Mucosa of gallbladder (tissue), 1 donor: ENCODE data around the gene FGD2. TPM values are rescaled to one million over a fixed set of nuclear protein-coding genes. Genes with fewer than 3 reads are reported as not detected.
A peak's percentile ranks its signal among the peaks of the same experiment; 100 is the strongest.
"Not testable (repeated sequence)": the region's sequence is repeated elsewhere in the genome, so short reads cannot be mapped to it uniquely, and the experiment has no call there.

Source experiments
- DNase-seq: peaks from one replicate; pipeline ENCODE4 v3.0.0-alpha.2; 2020; ENCODE audit warnings: low spot score
- total RNA-seq: library from RNA; stranded (reverse); gene quantifications from one replicate; pipeline ENCODE4 v1.2.1, GENCODE V29; 2021
- donor health status: DM: no; HTN: no; CAD: no.

FGD2 gene
- total RNA-seq, 1 donor from 2014 or later = 20.5 TPM

DNA sequence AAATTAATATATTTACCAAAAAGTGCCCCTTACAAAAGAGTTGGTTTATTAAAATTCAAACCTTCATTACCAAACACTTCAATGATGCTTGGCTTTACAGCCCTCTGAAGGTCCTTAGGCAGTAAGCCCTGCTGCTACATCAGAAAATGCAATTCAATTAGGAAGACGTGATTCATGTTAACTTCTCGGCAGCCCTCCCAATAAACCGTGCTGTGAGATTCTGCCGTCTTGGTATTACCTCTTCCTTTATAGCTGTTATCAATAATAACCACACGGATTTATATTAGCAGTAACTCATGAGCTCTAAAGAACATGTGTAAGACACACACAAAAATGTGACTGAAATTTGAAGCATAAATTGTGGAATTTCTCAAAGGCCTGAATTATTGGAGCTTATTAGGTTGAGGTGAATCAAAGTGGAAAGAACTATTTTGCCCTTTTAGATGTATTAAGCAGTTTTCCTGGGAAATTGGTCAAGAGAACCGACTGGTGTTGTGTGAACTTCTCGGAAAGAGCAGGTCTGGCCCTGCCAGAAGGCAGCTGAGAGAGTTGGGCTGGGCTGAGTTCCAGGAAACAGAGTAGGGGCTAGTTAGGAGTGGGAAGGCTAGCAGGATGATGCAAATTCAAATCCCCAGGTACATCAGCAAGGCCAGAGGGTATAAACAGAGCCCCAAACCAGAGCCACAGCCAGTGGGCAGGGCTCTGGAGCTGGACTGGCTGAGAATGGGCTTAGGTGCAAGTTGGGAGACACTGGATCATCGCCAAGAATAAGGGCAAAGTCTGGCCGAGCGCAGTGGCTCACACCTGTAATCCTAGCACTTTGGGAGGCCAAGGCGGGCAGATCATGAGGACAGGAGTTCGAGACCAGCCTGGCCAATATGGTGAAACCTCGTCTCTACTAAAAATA is 33.1 kb downstream of the FGD2 start:
- peak; percentile 52 for DNase-seq

DNA sequence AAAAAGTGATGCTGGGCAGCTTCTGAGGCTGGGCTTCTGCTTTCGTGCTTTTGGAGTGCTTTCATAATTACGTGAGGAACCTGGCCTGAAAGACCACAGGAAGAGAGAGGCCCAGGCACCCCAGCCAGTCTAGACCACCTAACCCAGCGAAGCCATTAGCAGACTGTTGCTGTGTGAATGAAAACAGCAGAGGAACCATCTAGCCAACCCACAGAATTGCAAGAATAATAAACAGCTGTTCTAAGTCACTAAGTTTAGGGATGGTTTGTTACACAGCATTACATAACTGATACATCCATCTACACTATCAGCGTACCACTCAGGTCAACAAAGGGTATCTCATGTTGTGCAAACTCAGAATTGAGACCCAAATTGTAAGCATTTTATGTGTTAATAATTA is 34.5 kb downstream of the FGD2 start:
- DNase-seq = no peak

DNA sequence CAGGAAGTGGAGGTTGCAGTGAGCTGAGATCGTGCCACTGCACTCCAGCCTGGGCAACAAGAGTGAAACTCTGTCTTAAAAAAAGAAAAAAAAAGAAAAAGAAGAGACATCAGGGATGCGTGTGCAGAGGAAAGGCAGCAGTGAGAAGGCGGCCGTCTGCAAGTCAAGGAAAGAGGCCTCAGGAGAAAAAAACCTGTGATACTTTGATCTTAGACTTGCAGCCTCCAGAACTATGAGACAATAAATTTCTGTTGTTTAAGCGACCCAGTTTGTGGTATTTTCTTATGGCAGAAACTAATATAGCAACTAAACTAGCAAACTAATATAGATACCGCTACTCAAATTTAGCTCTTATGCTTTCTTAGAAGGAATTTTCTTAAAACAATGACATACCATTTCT is 36.1 kb downstream of the FGD2 start:
- no peak for DNase-seq

DNA sequence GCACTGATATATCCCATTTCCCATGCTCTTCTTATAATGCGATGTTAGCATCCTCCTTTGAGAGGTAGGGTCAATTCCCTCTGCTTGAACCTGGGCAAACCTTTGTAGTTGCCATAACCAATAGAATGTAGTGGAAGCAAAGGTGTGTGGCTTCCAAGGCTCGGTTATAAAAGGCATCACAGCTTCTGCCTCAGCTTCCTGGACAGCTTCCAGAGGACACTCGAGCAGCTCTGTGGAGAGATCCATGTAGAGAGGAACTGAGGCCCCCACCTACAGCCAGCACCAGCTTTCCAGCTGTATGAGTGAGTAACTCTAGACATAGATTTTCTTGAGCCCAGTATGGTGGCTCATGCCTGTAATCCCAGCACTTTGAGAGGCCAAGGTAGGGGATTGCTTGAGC is 36.7 kb downstream of the FGD2 start:
- DNase-seq = no peak

DNA sequence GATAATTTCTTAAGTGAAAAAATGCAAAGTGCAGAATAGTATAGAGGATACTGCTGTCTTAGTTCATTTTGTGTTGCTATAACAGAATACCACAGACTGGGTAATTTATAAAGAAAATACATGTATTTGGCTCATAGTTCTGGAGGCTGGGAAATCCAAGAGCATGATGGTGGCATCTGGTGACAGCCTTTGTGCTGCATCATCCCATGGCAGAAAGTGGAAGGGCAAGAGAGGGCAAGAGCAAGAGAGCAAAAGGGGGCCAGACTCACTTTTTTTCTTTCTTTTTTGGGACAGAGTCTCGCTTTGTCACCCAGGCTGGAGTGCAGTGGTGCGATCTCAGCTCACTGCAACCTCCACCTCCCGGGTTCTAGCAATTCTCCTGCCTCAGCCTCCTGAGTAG is 37.6 kb downstream of the FGD2 start:
- DNase-seq = not testable (repeated sequence)

DNA sequence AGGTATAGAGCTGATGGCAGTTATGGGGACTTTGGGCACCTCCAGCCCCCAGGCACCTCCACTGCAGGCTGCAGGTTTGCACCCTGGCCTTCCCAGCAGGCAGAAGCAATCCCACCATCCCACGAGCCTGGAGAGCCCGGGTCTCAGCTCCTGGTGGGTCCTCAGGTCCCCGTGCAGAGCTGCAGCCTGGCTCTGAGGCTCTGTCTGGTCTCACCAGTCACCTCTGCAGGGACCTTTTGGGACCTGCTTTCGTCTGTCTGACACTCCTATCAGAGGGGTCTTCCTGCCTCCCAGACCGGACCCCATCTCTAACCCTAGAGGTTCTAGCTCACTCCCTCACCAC is 41.9 kb downstream of the FGD2 start:
- DNase-seq = no peak

DNA sequence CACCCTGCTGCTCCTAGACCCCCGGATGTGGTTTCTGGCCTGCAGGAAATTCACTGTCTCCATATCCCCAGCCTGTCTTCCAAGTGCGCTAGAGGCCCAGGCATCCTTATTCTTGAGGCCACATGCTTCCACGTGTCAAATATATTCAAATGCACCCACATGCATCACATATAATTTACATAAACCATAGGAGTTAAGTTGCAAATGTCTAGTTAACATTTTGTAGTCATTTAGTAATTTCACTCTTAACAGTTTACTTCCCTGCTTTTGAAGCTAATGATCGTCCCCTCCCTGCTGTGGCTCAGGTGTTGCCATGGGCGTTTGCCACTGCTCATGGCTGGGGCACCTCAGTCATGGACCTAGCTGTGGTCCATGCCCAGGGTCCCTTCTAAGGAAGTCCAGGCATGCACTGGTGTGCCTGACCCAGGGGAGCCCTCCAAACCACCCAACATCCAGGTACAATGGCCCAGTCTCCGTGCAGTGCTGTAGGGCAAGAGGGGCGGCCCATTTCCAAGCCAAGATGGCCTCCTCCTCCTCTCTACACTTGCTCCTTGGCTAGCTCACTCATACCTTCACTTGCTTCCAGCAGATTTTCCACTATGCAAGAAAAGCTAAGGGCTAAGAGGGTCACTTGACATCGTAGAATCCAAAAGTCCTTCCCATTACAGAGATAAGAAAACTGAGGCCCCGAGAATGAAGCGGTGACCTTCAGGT is 42.4 kb downstream of the FGD2 start:
- DNase-seq = no peak

DNA sequence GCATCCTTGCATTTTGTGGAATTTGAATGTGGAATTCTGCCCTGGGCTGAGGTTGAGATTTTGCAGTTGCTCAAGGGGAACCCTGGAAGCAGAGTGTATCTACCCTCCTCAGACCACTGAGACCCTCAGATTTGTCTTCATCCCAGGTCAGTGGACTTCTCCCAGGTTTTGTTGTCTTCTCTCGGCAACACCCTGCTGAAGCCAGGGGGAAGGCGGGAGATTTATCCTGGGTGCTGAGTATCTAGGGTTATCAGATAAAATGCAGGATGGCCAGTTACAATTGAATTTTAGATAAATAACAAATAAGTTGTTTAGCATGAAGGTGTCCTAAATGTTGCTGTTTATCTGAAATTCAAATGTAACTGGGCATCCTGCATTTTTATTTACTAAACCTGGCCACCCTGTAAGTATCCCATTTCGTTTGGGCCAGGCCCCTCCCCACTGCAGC is 43.0 kb downstream of the FGD2 start:
- DNase-seq = no peak

DNA sequence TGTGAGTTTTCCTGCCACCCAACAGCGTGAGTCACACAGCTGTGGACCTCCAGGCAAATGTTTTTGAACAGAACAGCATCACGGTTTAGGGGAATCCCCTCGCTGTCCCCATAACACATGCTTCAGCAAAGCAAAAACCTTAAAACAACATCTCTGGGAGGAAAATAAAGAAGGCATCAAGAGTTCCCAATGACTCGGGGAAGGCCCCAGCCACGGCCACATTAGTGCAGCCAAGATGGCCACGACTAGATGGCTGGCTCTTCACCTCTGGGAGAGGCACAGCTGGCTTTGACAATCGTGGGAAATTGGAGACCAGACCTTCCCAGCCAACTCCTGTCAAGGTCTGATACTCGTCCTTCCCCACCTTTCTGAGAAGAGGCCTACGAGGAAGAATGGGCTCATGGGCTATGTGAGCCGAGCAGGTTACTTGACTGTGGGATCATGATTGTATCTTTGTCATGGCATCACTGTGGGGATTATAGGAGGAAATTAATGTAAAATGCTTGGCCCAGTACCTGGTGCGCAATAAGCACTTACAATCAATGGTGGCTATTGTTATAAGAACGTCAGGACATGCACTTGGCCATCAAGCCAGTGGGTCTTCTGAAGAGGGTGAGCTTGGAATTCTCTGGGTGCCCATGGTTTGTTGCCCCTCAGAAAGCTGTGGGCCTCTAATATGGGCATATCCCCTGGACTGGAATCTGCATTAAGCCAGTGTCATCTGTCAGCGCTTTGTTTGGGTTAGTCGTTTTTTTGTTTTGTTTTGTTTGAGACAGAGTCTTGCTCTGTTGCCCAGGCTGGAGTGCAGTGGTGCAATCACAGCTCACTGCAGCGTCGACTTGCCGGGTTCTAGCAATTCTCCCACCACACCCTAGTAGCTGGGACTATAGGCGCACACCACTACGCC is 43.6 kb downstream of the FGD2 start:
- DNase-seq = peak; percentile 50

DNA sequence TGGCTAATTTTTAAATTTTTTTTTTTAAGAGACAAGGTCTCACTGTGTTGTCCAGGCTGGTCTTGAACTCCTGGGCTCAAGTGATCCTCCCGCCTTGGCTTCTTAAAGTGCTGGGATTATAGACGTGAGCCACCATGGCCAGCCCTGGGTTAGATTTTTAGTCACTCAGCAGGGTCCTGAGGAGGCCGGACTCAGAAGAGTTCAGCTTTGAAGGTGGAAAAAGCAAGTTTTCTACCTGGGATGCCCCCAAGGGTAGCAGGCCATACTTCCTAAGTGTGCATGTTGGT is 44.2 kb downstream of the FGD2 start:
- no peak for DNase-seq

DNA sequence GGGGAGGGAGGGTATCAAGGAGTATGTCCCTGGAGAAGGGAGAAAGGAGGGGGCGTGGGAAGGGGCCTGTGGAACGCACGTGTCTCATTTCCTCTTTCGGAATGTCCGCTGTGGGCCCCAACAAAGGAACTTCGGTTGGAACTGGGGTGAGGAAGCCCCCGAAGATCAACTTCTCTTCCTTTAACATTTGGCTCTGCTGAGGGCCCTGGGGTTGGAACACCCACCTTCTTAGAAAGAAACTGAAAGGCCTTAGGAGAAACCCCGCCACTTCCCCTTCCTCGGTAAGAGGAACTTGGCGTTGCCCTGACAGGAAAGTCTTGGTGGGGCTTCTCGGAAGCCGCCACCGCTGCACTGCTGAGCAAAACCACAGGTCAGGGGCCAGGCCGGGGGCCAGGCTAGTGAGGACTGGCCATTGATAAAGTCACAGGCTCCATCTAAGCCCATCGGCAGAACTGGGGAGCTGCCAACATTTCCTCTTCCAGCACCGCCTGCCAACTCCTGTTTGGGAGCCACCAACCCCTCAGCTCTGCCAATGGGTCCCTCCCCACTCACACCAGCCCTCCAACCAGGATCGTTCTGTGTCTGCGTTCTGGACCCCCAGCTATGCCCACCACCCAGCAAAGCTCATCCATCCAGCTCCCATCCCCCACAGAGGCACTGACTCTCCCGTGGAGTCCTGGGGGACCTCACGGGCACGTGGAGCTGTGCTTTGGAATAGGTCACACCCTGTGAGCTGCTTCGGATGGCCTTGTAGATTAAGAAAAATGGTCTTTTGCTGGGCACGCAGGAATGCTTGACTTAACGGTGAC is 44.8 kb downstream of the FGD2 start:
- peak; percentile 50 for DNase-seq

DNA sequence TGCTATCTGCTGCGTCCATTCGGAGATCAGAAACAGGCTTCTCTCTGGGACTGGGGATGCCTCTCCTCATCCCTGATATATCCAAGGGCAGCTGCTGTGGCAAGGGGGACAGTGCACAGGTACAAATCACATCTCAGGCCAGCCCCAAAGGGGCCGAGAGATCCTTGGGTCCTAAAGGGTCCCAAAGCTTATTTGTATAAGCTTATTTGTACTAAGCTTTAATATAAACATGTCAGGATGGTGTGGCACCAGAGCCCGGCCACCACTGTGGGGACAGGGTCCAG is 45.3 kb downstream of the FGD2 start:
- no peak for DNase-seq

DNA sequence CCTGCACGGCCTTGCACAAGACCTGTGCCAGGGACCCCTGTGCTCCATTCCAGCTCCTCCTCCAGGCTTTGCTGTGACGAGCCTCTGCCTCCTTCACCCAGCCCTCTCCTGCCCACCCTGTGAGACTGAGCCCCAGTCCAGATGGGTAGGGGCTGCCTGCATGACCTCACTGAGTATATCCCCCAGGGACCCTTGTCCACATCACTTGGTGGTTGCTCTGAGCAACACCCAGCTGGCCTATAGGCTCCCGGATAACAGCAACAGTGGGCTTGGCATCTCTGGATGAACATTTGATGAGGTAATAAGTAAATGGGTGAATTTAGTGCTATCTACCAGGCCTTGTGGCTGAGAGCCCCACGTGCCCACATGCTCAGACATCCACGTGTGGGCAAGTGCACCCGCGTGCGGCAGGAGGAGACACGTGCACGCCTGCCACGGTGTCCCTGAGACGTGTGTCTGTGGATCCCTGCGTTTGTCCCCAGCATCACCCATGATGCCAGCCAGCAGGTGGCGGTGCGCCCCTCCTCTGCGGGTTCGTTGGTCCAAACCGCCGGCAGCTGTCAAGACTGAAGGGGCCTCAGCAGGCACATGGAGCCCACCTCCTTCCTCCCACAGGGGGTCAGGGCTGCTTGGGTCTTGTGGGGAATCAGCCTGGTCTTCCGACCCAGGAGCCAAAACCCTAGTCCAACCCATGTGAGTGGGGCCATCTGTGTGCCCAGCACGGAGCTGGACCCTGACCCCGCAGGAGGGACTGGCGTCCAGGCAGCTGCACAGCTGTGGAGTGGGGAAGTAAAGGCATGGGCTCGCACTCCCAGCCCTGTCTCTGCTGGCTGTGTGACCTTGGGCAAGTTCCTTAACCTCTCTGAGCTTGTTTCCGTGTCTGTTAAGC is 45.9 kb downstream of the FGD2 start:
- peak; percentile 90 for DNase-seq

DNA sequence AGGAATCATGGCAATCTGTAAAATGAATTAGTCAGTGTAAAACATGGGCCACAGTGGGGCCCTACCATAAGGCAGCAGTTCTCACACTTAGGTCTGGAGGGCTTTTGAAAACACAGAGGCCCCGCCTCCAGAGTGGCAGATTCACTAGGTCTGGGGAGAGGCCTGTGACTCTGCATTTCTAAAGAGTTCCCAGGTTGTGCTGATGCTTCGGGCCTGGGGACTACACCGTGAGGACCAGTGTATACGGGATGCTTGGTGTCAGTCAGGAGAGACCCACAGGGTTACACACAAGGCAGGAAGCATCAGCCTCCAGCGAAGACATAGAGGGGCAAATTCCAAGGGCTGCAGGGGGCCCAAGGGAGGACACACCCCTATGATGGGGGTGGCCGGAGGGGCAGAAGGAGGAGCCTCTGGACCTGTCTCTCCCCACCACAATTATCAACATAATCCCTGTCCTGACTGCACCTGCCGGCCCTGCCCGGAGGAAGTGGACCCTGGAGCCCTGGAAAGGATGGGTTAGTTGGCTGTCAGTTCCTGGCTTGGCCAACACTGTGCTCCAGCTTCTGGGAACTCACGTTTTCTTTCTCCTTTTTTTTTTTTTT is 46.7 kb downstream of the FGD2 start:
- no peak for DNase-seq

DNA sequence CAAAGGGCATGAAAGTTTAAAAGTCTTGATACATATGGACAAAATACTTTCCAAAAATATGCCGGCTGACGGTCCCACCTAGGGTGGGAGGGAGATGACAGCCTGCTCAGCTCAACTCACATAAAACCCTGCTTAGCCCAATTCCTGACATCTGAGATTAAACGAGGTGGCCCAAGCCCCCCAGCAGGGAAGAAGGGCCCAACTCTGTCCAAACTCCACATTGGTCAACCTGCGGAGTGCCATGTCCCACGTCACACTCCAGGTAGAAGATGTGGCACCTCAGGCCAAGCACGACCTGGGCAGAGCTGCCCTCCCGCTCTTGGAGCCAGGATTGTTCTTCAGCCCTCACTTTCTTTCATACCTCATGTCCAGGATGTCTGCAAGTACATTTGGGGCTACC is 48.2 kb downstream of the FGD2 start:
- DNase-seq = no peak

DNA sequence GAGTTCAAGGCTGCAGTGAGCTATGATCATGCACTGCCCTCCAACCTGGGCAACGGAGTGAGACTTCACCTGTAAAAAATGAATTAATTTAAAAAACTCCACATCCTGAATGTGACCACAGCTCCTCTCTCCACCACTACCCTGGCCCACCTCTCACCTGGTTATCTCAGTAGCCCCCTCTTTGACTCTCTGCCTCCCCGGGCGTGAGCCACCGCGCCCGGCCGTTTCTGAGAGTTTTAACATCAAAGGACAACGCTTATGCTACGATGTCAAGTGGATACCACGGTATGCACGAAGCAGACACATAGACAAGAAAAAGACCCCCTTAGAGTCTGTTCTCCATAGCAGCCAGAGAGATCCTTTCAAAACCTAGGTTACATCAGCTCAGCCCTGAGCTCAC is 48.7 kb downstream of the FGD2 start:
- DNase-seq = no peak

DNA sequence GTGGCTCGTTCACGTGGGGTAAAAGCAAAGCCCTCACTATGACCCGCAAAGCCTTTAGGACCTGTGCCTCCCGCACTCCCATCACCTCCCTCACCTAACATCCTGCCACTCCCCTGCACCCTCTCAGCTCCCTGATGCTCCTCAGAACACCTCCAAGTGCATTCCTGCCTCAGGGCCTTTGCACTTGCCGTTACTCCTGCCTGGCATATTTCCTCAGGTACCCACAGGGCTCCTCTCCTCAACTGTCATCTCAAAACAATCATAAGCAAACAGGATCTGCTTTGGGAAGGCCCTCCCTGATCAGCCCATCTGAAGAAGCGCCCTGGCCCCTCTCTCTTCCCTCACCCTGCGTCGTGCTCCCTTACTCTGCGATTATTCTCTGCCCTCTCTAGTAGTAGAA is 49.1 kb downstream of the FGD2 start:
- DNase-seq = no peak

DNA sequence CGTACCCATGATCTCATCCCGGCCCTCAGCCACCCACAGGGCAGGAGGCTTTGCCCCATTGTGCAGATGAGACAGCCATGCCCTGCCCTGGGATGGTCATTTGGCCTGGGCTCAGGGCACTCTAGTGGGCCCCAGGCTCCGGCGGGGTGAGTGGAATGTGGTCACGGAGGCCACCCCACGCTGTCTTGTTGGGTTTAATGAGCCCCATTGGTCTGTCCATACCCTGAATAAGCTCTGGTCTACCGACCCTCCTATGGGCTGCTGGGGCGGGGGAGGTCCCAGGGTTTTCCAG is 50.6 kb downstream of the FGD2 start:
- DNase-seq = no peak

DNA sequence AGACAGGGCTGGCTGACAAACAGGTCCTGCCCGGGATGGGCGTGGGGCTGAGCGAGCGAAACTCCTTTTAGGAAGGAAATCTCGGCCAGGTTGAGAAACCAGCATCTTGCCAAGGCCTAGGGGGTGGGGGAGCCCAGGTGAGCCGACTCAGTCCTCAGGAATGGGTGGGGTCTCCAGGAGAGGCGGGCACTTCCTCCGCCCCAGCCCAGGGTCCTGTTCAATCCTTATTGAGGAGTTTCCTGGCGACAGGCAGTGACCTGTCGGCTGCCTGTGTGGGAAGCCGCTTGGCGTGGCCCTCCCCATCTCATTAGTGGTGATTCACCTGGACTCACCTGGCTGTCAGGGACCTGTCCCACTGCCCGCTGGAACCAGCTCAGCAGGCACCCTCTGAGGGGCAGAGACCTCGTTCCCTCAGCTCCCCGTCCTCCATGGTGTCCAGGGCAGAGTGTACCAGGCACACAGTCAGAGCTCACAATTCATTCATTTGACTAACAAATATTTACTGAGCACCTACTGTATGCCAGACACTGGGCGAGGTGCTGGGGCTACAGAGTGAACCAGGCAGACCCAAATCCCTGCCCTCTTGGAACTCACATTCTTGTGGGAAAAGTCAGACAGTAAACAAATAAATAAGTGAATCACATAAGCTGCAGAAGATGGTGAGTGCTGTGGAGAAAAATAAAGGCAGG is 51.1 kb downstream of the FGD2 start:
- peak; percentile 29 for DNase-seq

DNA sequence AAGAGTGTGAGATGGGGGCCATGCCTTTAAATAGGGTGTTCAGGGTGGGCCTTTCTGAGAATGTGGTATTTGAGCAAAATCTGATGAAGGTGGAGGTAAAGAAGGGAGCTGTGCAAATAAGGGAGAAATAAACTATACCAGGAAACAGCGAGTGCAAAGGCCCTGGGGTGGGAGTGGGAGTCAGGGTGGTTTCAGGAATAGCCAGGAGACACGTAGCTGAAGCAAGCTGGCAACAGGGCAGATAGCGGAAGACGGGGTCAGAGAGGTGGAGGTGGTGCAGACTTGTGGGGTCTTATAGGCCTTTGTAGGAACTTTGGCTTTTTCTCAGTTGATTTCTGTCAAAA is 51.6 kb downstream of the FGD2 start:
- DNase-seq = no peak
